ENCODE data around the gene SMARCA2. TPM values are rescaled to one million over a fixed set of nuclear protein-coding genes. Genes with fewer than 3 reads are reported as not detected.
A peak's percentile ranks its signal among the peaks of the same experiment; 100 is the strongest.

The SMARCA2 gene
- total and polyA plus RNA-seq, 3 donors from 2014 or later, result 176 to 251 (median 241) TPM

DNA sequence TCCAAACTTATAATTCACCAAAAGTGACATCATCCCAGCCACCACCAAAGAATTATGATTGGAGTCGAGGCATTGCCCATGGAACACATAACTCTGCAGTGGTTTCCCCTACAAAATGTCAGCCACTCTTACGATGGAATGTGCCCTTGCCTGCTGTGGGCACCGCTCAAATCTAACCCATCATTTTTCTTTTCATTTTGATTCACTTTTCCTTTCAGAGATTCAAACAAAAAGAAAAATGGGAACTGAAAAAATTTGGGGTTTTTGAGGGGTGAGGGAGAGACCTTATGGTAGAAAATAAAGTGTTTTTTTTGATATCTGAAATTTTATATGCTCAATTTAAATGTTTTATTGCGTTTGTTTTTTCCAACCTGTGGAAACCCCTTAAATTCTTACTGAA is 28.1 kb downstream of the SMARCA2 start:
- H3K36me3 ChIP-seq (ENCODE audit: low read depth, missing control alignments), result no peaks in the 10 kb centered on the region

DNA sequence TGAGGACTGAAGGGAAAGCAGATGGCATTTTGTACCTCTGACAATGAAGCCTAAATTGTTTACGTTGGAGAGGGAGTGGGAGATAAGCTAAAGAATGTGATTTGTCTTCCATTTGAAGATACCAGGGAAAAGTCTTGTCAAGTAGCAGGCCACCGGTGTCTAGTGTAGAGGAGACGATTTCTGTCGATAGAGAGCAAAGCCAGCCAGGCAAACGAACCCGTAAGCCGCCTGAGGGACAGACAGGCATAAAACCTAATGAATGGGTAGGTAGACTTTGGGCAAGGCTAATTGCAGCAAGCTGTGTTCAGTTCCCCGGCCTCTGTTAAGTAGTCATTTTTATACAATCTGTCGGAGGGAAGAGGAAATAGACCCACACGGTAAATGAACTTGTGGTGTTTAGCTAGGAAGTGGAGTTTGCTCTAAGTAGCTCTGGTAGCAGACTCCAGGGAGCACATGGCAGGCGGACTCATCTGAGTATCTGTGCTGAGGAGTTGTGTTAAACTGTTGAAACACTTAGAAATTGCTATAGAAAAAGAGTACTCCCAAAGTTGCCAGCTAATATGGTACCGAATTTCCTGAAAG is 28.8 kb downstream of the SMARCA2 start:
- H3K9me3 ChIP-seq, result no peaks in the 10 kb centered on the region
- H3K4me1 ChIP-seq, result peaks cover 3% of the 10 kb centered on the region
- no peaks in the 10 kb centered on the region for H3K27me3 ChIP-seq
- intact Hi-C loops (cut with DNase I; ENCODE audit: low total_unique reads), result no loop called here
- 46 to 59% methylated on average over 12 of the region's 12 CpGs for WGBS, 2 donors
- peak; percentile 37 for DNase-seq
- peak overlapping the region; percentile 14 to 19 for H3K27ac ChIP-seq
- no peaks in the 10 kb centered on the region for H3K36me3 ChIP-seq (ENCODE audit: low read depth, missing control alignments)
- H3K4me3 ChIP-seq, result no peak overlapping the region
- TF ChIP-seq, protein P1, sequence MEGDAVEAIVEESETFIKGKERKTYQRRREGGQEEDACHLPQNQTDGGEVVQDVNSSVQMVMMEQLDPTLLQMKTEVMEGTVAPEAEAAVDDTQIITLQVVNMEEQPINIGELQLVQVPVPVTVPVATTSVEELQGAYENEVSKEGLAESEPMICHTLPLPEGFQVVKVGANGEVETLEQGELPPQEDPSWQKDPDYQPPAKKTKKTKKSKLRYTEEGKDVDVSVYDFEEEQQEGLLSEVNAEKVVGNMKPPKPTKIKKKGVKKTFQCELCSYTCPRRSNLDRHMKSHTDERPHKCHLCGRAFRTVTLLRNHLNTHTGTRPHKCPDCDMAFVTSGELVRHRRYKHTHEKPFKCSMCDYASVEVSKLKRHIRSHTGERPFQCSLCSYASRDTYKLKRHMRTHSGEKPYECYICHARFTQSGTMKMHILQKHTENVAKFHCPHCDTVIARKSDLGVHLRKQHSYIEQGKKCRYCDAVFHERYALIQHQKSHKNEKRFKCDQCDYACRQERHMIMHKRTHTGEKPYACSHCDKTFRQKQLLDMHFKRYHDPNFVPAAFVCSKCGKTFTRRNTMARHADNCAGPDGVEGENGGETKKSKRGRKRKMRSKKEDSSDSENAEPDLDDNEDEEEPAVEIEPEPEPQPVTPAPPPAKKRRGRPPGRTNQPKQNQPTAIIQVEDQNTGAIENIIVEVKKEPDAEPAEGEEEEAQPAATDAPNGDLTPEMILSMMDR (IDR thresholded peaks at IDR 0.05), result no peak
- no peak for TF ChIP-seq POLR2A (IDR thresholded peaks at IDR 0.05)

More for the DNA sequence above, 28.1 kb downstream of the SMARCA2 start:
- no peaks in the 10 kb centered on the region for H3K9me3 ChIP-seq
- no peak overlapping the region for H3K27ac ChIP-seq
- intact Hi-C loops (cut with DNase I; ENCODE audit: low total_unique reads), result no loop called here
- no peak overlapping the region for H3K4me3 ChIP-seq
- no peak for TF ChIP-seq POLR2A (IDR thresholded peaks at IDR 0.05)
- TF ChIP-seq, protein P1 (IDR thresholded peaks at IDR 0.05), result no peak
- H3K27me3 ChIP-seq, result no peaks in the 10 kb centered on the region
- WGBS, 2 donors, result 67 to 73% methylated on average over 4 of the region's 4 CpGs
- H3K4me1 ChIP-seq, result peaks cover 3% of the 10 kb centered on the region
- DNase-seq, result no peak

DNA sequence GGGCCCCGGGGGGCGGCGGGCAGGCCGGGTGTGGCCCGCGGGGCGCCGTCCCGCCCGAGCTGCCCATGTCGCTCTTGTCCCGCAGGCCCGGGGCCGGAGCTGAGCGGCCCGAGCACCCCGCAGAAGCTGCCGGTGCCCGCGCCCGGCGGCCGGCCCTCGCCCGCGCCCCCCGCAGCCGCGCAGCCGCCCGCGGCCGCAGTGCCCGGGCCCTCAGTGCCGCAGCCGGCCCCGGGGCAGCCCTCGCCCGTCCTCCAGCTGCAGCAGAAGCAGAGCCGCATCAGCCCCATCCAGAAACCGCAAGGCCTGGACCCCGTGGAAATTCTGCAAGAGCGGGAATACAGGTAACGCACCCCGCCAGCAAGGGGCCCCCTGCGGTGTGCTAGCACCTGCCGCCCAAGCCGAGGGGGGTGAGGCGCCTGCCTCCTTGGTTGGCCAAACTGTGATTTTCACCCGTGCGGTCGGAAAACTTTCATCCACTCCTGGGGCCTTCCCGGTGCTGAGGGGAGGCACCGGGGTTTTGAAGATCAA is 32.1 kb downstream of the SMARCA2 start:
- TF ChIP-seq, protein P1 (IDR thresholded peaks at IDR 0.05), result no peak
- no peak for TF ChIP-seq POLR2A (IDR thresholded peaks at IDR 0.05)
- no peaks in the 10 kb centered on the region for H3K9me3 ChIP-seq
- H3K4me3 ChIP-seq, result no peak overlapping the region
- no peaks in the 10 kb centered on the region for H3K27me3 ChIP-seq
- no peak for DNase-seq
- H3K4me1 ChIP-seq, result peaks cover 3% of the 10 kb centered on the region
- H3K36me3 ChIP-seq (ENCODE audit: low read depth, missing control alignments), result no peaks in the 10 kb centered on the region
- H3K27ac ChIP-seq, result no peak overlapping the region
- intact Hi-C loops (cut with DNase I; ENCODE audit: low total_unique reads), result no loop called here
- 47 to 71% methylated on average over 23 to 35 of the region's 54 CpGs for WGBS, 2 donors

DNA sequence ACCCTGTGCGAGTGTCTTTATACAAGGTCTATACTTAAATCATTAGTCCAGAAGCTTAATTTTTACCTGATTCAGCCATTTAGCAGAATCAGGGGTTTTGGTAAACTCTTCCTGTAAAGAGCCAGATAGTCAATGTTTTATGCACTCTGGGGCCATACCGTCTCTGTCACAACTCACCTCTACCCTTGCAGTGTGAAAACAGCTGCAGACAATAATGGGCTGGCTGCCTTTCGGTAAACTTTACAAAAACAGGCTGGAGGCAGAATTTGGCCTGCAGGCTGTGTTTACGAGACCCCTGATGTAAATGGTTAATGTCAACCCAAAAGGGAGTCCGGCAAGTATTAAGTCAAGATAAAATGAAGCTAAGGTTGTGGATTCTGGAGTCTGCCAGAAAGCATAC is 32.8 kb downstream of the SMARCA2 start:
- Histone ChIP-seq H3K4me3 (no peak overlapping the region), H3K9me3 (no peaks in the 10 kb centered on the region), H3K27ac (no peak overlapping the region), H3K4me1 (peaks cover 3% of the 10 kb centered on the region), H3K27me3 (no peaks in the 10 kb centered on the region), H3K36me3 (ENCODE audit: low read depth, missing control alignments) (no peaks in the 10 kb centered on the region)
- intact Hi-C loops (cut with DNase I; ENCODE audit: low total_unique reads), result no loop called here
- no peak for DNase-seq
- 69 to 72% methylated on average over 5 of the region's 5 CpGs for WGBS, 2 donors
- TF ChIP-seq POLR2A (IDR thresholded peaks at IDR 0.05), result no peak
- TF ChIP-seq, protein P1 (IDR thresholded peaks at IDR 0.05), result no peak

DNA sequence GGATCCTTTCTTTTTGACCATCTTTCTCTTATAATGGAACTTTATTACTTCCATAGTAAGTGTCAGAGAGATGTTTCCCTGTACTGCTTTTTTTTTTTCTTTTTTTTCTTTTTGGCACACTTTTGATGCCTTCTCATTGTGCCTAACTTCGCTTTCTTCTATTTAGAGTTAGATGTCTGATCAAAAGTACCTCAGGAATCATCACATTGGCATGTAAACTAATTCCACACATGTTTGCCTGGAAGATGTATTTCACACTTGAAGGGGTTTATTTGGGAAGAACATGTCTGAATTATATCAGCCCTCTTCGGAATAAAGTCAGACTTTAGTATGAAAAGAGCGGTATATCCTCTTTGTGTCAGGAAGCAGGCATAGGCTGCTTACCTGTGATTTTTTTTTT is 35.1 kb downstream of the SMARCA2 start:
- 85 to 90% methylated on average over 3 of the region's 3 CpGs for WGBS, 2 donors
- TF ChIP-seq POLR2A (IDR thresholded peaks at IDR 0.05), result no peak
- TF ChIP-seq, protein P1 (IDR thresholded peaks at IDR 0.05), result no peak
- Histone ChIP-seq H3K9me3 (no peaks in the 10 kb centered on the region), H3K36me3 (ENCODE audit: low read depth, missing control alignments) (no peaks in the 10 kb centered on the region), H3K27me3 (no peaks in the 10 kb centered on the region), H3K4me3 (no peak overlapping the region), H3K27ac (peak overlapping the region in 1 of 2 donors; percentile 18), H3K4me1 (peaks cover 8% of the 10 kb centered on the region)
- intact Hi-C loops (cut with DNase I; ENCODE audit: low total_unique reads), result no loop called here
- DNase-seq, result no peak

Data from testis (tissue), 3 donors.